K562 (cell line): ENCODE data around the gene FADS1. TPM values are rescaled to one million over a fixed set of nuclear protein-coding genes. Genes with fewer than 3 reads are reported as not detected.
A peak's percentile ranks its signal among the peaks of the same experiment; 100 is the strongest.

Experiments
- ATAC-seq: fragments of 200-7000 bp; cut with Tn5 transposase; 3 replicates; pipeline ENCODE4 v1.9.1; 2020; ENCODE audit warnings: moderate library complexity
- BruUV-seq: library from RNA; stranded (reverse); fragments of 400-500 nt; replicated peaks from 2 replicates; lab custom pipeline; 2021; lab: Mats Ljungman, UMichigan
- CTCF ChIA-PET: fragments of 300-600 bp; formaldehyde crosslinking; extraction: SDS; loops from one replicate; lab custom pipeline; 2021; ENCODE audit warnings: low intra/inter-chr PET ratio; lab: Yijun Ruan, JAX
- POLR2A ChIA-PET: fragments of 300-600, 350-650 bp; sonication (Branson Sonifier 250); formaldehyde crosslinking; extraction: SDS; loops from one replicate; lab custom pipeline; 2021; ENCODE audit warnings: antibody characterized with exemption, inconsistent platforms; lab: Yijun Ruan, JAX
- DNase-seq, 4 experiments: peaks; one replicate each; pipeline versions ENCODE4 v3.0.0 to v3.0.0-alpha.2; 2011 to 2018; ENCODE audit warnings: low spot score in 3 of 4, mixed read lengths in 3 of 4; ENCODE audit errors: extremely low read depth in 1 of 4
- FAIRE-seq: peaks from 2 replicates; lab custom pipeline; 2011; peaks lifted over from hg19 to GRCh38; lab: Jason Lieb, UNC
- H2AFZ ChIP-seq: 2 replicates; pipeline ENCODE4 v1.6.0; 2011; ENCODE audit warnings: low read depth, low read length, control low read depth, inconsistent platforms
- H3K27ac ChIP-seq: fragments of 200-600 bp; 3 replicates; pipeline ENCODE4 v1.8.0; 2011; ENCODE audit warnings: low read depth, mild to moderate bottlenecking, control low read depth, inconsistent platforms, low read length, moderate library complexity, mixed read lengths; ENCODE audit errors: extremely low read depth
- H3K27me3 ChIP-seq, 2 experiments: fragments of 300-600 bp in 1 of 2; 2 replicates in 1 of 2; 3 replicates in 1 of 2; pipeline versions ENCODE4 v1.6.0 to v1.8.0; 2011; ENCODE audit warnings: inconsistent platforms in 2 of 2, low read length in 2 of 2, mild to moderate bottlenecking in 1 of 2, mixed read lengths in 1 of 2, moderate library complexity in 1 of 2; ENCODE audit not compliant: control insufficient read depth in 2 of 2, insufficient read depth in 2 of 2
- H3K36me3 ChIP-seq: fragments of 300-600 bp; 3 replicates; pipeline ENCODE4 v1.8.0; 2011; ENCODE audit warnings: mild to moderate bottlenecking, low read length, inconsistent platforms; ENCODE audit not compliant: control insufficient read depth, insufficient read depth
- H3K4me1 ChIP-seq, 2 experiments: fragments of 200-600 bp in 1 of 2; replicated peaks in 1 of 2; 2 replicates in 1 of 2; 3 replicates in 1 of 2; pipeline versions ENCODE4 v1.5.1 to v1.8.0; 2011; ENCODE audit warnings: inconsistent platforms in 2 of 2, low read length in 2 of 2, mild to moderate bottlenecking in 1 of 2, mixed read lengths in 1 of 2, moderate library complexity in 1 of 2; ENCODE audit not compliant: control insufficient read depth in 2 of 2, insufficient read depth in 2 of 2
- H3K4me2 ChIP-seq: 2 replicates; pipeline ENCODE4 v1.6.1; 2011; ENCODE audit warnings: low read length, control low read depth, inconsistent platforms, mixed read lengths; ENCODE audit not compliant: insufficient read depth
- H3K4me3 ChIP-seq: fragments of 200-600 bp; sonication (generic), shearing (Covaris generic); 2 replicates; pipeline ENCODE4 v1.5.1; 2016; ENCODE audit warnings: control low read depth, inconsistent platforms
- H3K79me2 ChIP-seq: fragments of 200-600 bp; 3 replicates; pipeline ENCODE4 v1.8.0; 2011; ENCODE audit warnings: low read length, inconsistent platforms; ENCODE audit not compliant: control insufficient read depth, insufficient read depth
- H3K9ac ChIP-seq, 2 experiments: 2 replicates each; pipeline versions ENCODE4 v1.6.0 to v1.6.1; 2011; ENCODE audit warnings: low read depth in 2 of 2, low read length in 2 of 2, control low read depth in 1 of 2, inconsistent platforms in 1 of 2, mild to moderate bottlenecking in 1 of 2, mixed read lengths in 1 of 2; ENCODE audit not compliant: insufficient read depth in 1 of 2
- H3K9me1 ChIP-seq: one replicate; pipeline ENCODE4 v1.6.0; 2011; ENCODE audit warnings: inconsistent platforms, mild to moderate bottlenecking, low read length, moderate library complexity; ENCODE audit not compliant: control insufficient read depth, insufficient read depth
- H3K9me3 ChIP-seq: replicated peaks from 2 replicates; pipeline ENCODE4 v1.5.1; 2011; ENCODE audit warnings: low read depth, low read length, inconsistent platforms; ENCODE audit not compliant: control insufficient read depth, insufficient read depth
- H4K20me1 ChIP-seq: replicated peaks from 2 replicates; pipeline ENCODE4 v1.6.1; 2011; ENCODE audit warnings: low read length, inconsistent platforms, mixed read lengths; ENCODE audit not compliant: control insufficient read depth, insufficient read depth
- REST ChIP-seq, 2 experiments: fragments of 450-650 bp; formaldehyde crosslinking in 1 of 2; IDR thresholded peaks; 2 replicates each; pipeline versions ENCODE4 v1.4.0 to v1.6.1; 2014 to 2020; ENCODE audit warnings: mild to moderate bottlenecking in 2 of 2, borderline replicate concordance in 1 of 2, low read depth in 1 of 2
- SIN3A ChIP-seq, 2 experiments: fragments of 150-350 bp in 1 of 2; IDR thresholded peaks; 2 replicates each; pipeline ENCODE4 v1.6.1; 2011 to 2016; ENCODE audit warnings: borderline replicate concordance in 2 of 2, low read depth in 2 of 2, low read length in 2 of 2, mild to moderate bottlenecking in 2 of 2, moderate library complexity in 2 of 2; ENCODE audit not compliant: control insufficient read depth in 1 of 2
- ZBTB33 ChIP-seq: sonication (generic); formaldehyde crosslinking; IDR thresholded peaks from 2 replicates; pipeline ENCODE4 v1.8.1; 2023; ENCODE audit warnings: mild to moderate bottlenecking, missing genetic modification reagents
- WGBS: fragments of 100-300 bp; shearing (Covaris generic); methylation state at CpG from one replicate; pipeline ENCODE4 v1.1.6; 2016; ENCODE audit warnings: low coverage, mixed read lengths; ENCODE audit not compliant: insufficient coverage; ENCODE audit errors: missing lambda C conversion rate; 5-methylcytosine and 5-hydroxymethylcytosine counted together
- in situ Hi-C: fragments of 300-500 bp; cut with MboI; formaldehyde crosslinking; loops from 4 replicates; pipeline ENCODE4 v1.15.0; 2018; ENCODE audit warnings: inconsistent platforms, mixed read lengths
- intact Hi-C: fragments of 100-400 bp; cut with micrococcal nuclease; formaldehyde crosslinking; loops from 2 replicates; pipeline ENCODE4 v1.14.2; 2022
- polyA plus RNA-seq, 8 experiments: library from polyadenylated mRNA; depleted of rRNA in 4 of 8; stranded (reverse) in 5 of 8; unstranded in 3 of 8; fragments of >200 nt; fragmentation: Nextera tagmentation in 2 of 8; fragmentation: Illumina TruSeq in 1 of 8; extraction: Ambion mirVana in 2 of 8; extraction: Trizol in 1 of 8; gene quantifications; 2 replicates each; pipeline versions ENCODE4 v1.2.1 to v1.2.3, GENCODE V29; 2011 to 2014; ENCODE audit warnings: inconsistent platforms in 1 of 8, missing spikeins in 1 of 8
- total RNA-seq, 7 experiments: library from RNA; depleted of rRNA in 6 of 7; stranded (reverse); fragments of >200 nt in 6 of 7; fragmentation: Illumina TruSeq in 2 of 7; extraction: Trizol in 2 of 7; gene quantifications; 2 replicates each; pipeline versions ENCODE4 v1.2.1 to v1.2.3, GENCODE V29; 2011 to 2021; ENCODE audit warnings: low replicate concordance in 1 of 7

The FADS1 gene
- total and polyA plus RNA-seq, 9 of the 15 experiments (the other 6 are each of a cell fraction or from before 2014, with no cell fraction given) = 110 to 864 (median 364) TPM

GRCh38 chr11:61855939-61856680, 39.3 kb upstream of the FADS1 start:
- Histone ChIP-seq H2AFZ (no peak overlapping the region), H4K20me1 (no peaks in the 10 kb centered on the region), H3K9ac (peak overlapping the region in 1 of 2 experiments; percentile 75; a peak in 2 of 4 replicates), H3K4me3 (no peak overlapping the region), H3K27me3 (no peaks in the 10 kb centered on the region), H3K36me3 (peaks cover 7% of the 10 kb centered on the region; the same call in 2 of the 3 replicates), H3K79me2 (no peaks in the 10 kb centered on the region), H3K9me1 (no peaks in the 10 kb centered on the region), H3K9me3 (no peaks in the 10 kb centered on the region), H3K4me1 (peaks cover 22 to 66% of the 10 kb centered on the region in 2 experiments), H3K4me2 (no peak overlapping the region), H3K27ac (no peak overlapping the region)
- 0 out of 2 replicates have a peak, but pooled peaks have one; percentile 11 for TF ChIP-seq ZBTB33 (CRISPR knock-in tag)
- peak; percentile 26 for TF ChIP-seq REST (IDR thresholded peaks at IDR 0.05; ENCODE audit: borderline replicate concordance)
- no peak for TF ChIP-seq REST (CRISPR knock-in tag; IDR thresholded peaks at IDR 0.05; ENCODE audit: low read depth)
- TF ChIP-seq SIN3A (IDR thresholded peaks at IDR 0.05; ENCODE audit: borderline replicate concordance in 2 of 2, control insufficient read depth in 1 of 2, low read depth in 2 of 2, low read length in 2 of 2) = no peak
- DNase-seq (no peak), ATAC-seq (no peak), FAIRE-seq (no peak)
- ChIA-PET POLR2A (interaction anchor here (0.8 kb wide), 1 partner anchor 20 kb away, joined by 3 read pairs; no protein-coding TSS in a partner anchor), CTCF (no interaction called here)
- no TSS peak for BruUV-seq
- intact Hi-C loops = no loop called here
- in situ Hi-C loops = no loop called here
- WGBS = 82% methylated on average over 11 of the region's 12 CpGs
